NB4 (cell line): ENCODE results near the gene TPSD1.

Experiments used
- DNase-seq: peaks from one replicate; pipeline ENCODE4 v3.0.0; 2010; ENCODE audit warnings: low read depth
- H3K4me3 ChIP-seq: one replicate; pipeline ENCODE4 v1.5.1; 2011; ENCODE audit warnings: mild to moderate bottlenecking, low read depth, low read length, moderate library complexity
- CTCF ChIP-seq: IDR thresholded peaks from one replicate; pipeline ENCODE4 v1.5.1; 2012; ENCODE audit warnings: low read depth, low read length
- MYC ChIP-seq: IDR thresholded peaks from 2 replicates; pipeline ENCODE4 v1.6.1; 2011; ENCODE audit warnings: low read depth, low read length
- POLR2A ChIP-seq: IDR thresholded peaks from 2 replicates; pipeline ENCODE4 v1.6.1; 2011; ENCODE audit warnings: mild to moderate bottlenecking; ENCODE audit not compliant: insufficient read length; ENCODE audit errors: extremely low read depth
- TF ChIP-seq, protein P1 (sequence below): IDR thresholded peaks from 2 replicates; pipeline ENCODE4 v1.6.1; 2011; ENCODE audit warnings: low read depth, low read length

The TPSD1 gene

GRCh38 chr16:1211451-1212268 is 44.2 kb upstream of the TPSD1 start:
- no peak overlapping the region for H3K4me3 ChIP-seq
- DNase-seq, result no peak
- TF ChIP-seq CTCF, result no peak
- TF ChIP-seq POLR2A, result no peak
- no peak for TF ChIP-seq MYC
- TF ChIP-seq, protein P1, sequence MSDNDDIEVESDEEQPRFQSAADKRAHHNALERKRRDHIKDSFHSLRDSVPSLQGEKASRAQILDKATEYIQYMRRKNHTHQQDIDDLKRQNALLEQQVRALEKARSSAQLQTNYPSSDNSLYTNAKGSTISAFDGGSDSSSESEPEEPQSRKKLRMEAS, result no peak

- no peak for DNase-seq
- TF ChIP-seq, protein P1, result no peak
- no peak for TF ChIP-seq POLR2A
- no peak for TF ChIP-seq MYC
- TF ChIP-seq CTCF, result no peak
These were observed 43.2 kb upstream of the TPSD1 start for GRCh38 chr16:1212616-1213194.

GRCh38 chr16:1213231-1213630 is 42.6 kb upstream of the TPSD1 start:
- TF ChIP-seq CTCF (no peak), POLR2A (no peak), MYC (no peak)
- TF ChIP-seq, protein P1, result no peak
- no peak for DNase-seq
- H3K4me3 ChIP-seq, result no peak overlapping the region

More at GRCh38 chr16:1212616-1213194, 43.2 kb upstream of the TPSD1 start:
- H3K4me3 ChIP-seq, result no peak overlapping the region

- no peak overlapping the region for H3K4me3 ChIP-seq
- no peak for DNase-seq
- TF ChIP-seq, protein P1, result no peak
- TF ChIP-seq POLR2A (no peak), CTCF (no peak), MYC (no peak)
These were observed 42.0 kb upstream of the TPSD1 start for GRCh38 chr16:1213796-1214372.

GRCh38 chr16:1214719-1215118 is 41.1 kb upstream of the TPSD1 start:
- TF ChIP-seq, protein P1, result no peak
- no peak for TF ChIP-seq CTCF
- TF ChIP-seq POLR2A, result no peak
- no peak for TF ChIP-seq MYC
- DNase-seq, result no peak
- no peak overlapping the region for H3K4me3 ChIP-seq
